Adrenal gland (tissue), 5 donors: ENCODE data around the gene OR5H14.

Experiments
- POLR2A ChIP-seq, 2 donors: fragments of 450-650 bp; IDR thresholded peaks; one replicate each; pipeline ENCODE4 v1.6.1; 2017; ENCODE audit warnings: antibody characterized with exemption in 2 of 2, mild to moderate bottlenecking in 2 of 2, moderate library complexity in 1 of 2
- TF ChIP-seq, protein P1 (sequence below), 6 experiments: fragments of 450-650 bp in 4 of 6; fragments of 200-600 bp in 2 of 6; sonication (generic) in 1 of 6; IDR thresholded peaks; 1 replicate in 5 of 6; 2 replicates in 1 of 6; pipeline versions ENCODE4 v1.5.1 to v1.8.0; 2016 to 2021; ENCODE audit warnings: antibody characterized with exemption in 6 of 6, mild to moderate bottlenecking in 2 of 6, moderate library complexity in 1 of 6
- donor health status: DM: no; HTN: no; CAD: no.

DNA sequence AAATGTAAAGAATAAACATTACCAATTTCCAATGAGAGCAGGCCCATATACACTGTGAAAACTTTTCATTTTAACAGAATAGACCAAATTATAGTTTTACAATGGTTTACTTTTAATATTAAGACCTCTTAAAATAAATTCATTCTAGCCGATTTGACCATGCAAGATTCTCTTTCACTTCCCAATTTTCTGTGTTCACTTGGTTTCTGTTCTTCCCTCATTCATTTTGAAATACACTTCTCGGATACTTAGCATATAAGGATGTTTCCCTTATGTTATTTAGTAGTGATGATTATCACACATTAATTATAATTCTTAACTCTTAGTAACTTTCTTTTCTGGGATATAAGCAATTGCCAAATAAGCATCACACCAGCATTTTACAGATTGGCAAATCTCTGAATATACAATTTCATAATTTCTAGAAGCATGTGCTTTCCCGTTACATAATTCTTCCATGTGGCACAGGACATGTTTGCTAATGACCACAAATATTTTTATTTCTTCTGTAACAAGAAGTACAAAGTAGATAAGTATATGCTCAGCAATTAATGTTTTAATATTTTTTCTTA lies 33.1 kb downstream of the OR5H14 start:
- TF ChIP-seq, protein P1, sequence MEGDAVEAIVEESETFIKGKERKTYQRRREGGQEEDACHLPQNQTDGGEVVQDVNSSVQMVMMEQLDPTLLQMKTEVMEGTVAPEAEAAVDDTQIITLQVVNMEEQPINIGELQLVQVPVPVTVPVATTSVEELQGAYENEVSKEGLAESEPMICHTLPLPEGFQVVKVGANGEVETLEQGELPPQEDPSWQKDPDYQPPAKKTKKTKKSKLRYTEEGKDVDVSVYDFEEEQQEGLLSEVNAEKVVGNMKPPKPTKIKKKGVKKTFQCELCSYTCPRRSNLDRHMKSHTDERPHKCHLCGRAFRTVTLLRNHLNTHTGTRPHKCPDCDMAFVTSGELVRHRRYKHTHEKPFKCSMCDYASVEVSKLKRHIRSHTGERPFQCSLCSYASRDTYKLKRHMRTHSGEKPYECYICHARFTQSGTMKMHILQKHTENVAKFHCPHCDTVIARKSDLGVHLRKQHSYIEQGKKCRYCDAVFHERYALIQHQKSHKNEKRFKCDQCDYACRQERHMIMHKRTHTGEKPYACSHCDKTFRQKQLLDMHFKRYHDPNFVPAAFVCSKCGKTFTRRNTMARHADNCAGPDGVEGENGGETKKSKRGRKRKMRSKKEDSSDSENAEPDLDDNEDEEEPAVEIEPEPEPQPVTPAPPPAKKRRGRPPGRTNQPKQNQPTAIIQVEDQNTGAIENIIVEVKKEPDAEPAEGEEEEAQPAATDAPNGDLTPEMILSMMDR (IDR thresholded peaks at IDR 0.05), result no peak
- TF ChIP-seq POLR2A (IDR thresholded peaks at IDR 0.05), result no peak
